ENCODE data around the gene UTP20. TPM values are rescaled to one million over a fixed set of nuclear protein-coding genes. Genes with fewer than 3 reads are reported as not detected.

Gene UTP20
- total RNA-seq, 4 donors from 2014 or later, result 9.7 to 17.6 (median 11.2) TPM

GRCh38 chr12:101298426-101298825 is 18.5 kb downstream of the UTP20 start:
- H3K27ac ChIP-seq, result no peak overlapping the region
- intact Hi-C loops (cut with DNase I), result no loop called here
- no peaks in the 10 kb centered on the region for H3K9me3 ChIP-seq
- TF ChIP-seq CTCF (IDR thresholded peaks at IDR 0.05), result no peak
- TF ChIP-seq POLR2A (IDR thresholded peaks at IDR 0.05), result no peak
- WGBS, 2 donors, result 89 to 94% methylated on average over 2 of the region's 2 CpGs
- H3K36me3 ChIP-seq, result peaks cover 26% of the 10 kb centered on the region in 2 donors
- H3K27me3 ChIP-seq, result no peaks in the 10 kb centered on the region
- H3K4me3 ChIP-seq (replicated peaks in 1 of 3), result no peak overlapping the region
- no peak for DNase-seq
- no peaks in the 10 kb centered on the region for H3K4me1 ChIP-seq

GRCh38 chr12:101299346-101299745 is 19.4 kb downstream of the UTP20 start:
- TF ChIP-seq POLR2A (IDR thresholded peaks at IDR 0.05) (no peak), CTCF (IDR thresholded peaks at IDR 0.05) (no peak)
- H3K9me3 ChIP-seq, result no peaks in the 10 kb centered on the region
- 93 to 95% methylated on average over 2 of the region's 2 CpGs for WGBS, 2 donors
- intact Hi-C loops (cut with DNase I), result no loop called here
- no peaks in the 10 kb centered on the region for H3K4me1 ChIP-seq
- H3K27ac ChIP-seq, result no peak overlapping the region
- H3K27me3 ChIP-seq, result no peaks in the 10 kb centered on the region
- DNase-seq, result no peak
- no peak overlapping the region for H3K4me3 ChIP-seq (replicated peaks in 1 of 3)
- H3K36me3 ChIP-seq, result peaks cover 26 to 31% of the 10 kb centered on the region in 2 donors

- DNase-seq, result no peak
- Histone ChIP-seq H3K36me3 (peaks cover 25 to 31% of the 10 kb centered on the region in 2 donors), H3K27ac (no peak overlapping the region), H3K9me3 (no peaks in the 10 kb centered on the region), H3K4me1 (no peaks in the 10 kb centered on the region), H3K27me3 (no peaks in the 10 kb centered on the region), H3K4me3 (replicated peaks in 1 of 3) (no peak overlapping the region)
- intact Hi-C loops (cut with DNase I), result loop anchor here (5.0 kb wide), 1 partner anchor 43 kb away; no protein-coding TSS in a partner anchor
- WGBS, 2 donors, result 85 to 94% methylated on average over 3 of the region's 3 CpGs
- no peak for TF ChIP-seq CTCF (IDR thresholded peaks at IDR 0.05)
- TF ChIP-seq POLR2A (IDR thresholded peaks at IDR 0.05), result no peak
Observed at GRCh38 chr12:101299931-101300330, 20.0 kb downstream of the UTP20 start.

- no peaks in the 10 kb centered on the region for H3K4me1 ChIP-seq
- TF ChIP-seq POLR2A (IDR thresholded peaks at IDR 0.05) (no peak), CTCF (IDR thresholded peaks at IDR 0.05) (no peak)
- H3K4me3 ChIP-seq (replicated peaks in 1 of 3), result no peak overlapping the region
- no peaks in the 10 kb centered on the region for H3K9me3 ChIP-seq
- H3K27me3 ChIP-seq, result no peaks in the 10 kb centered on the region
- H3K36me3 ChIP-seq, result peaks cover 18 to 21% of the 10 kb centered on the region in 2 donors
- no peak overlapping the region for H3K27ac ChIP-seq
- 95 to 96% methylated on average over 4 of the region's 4 CpGs for WGBS, 2 donors
- intact Hi-C loops (cut with DNase I), result loop anchor here (5.0 kb wide), 1 partner anchor 45 kb away; no protein-coding TSS in a partner anchor
- DNase-seq, result no peak
Observed at GRCh38 chr12:101302741-101303140, 22.8 kb downstream of the UTP20 start.

GRCh38 chr12:101305226-101305779 is 25.4 kb downstream of the UTP20 start:
- intact Hi-C loops (cut with DNase I), result no loop called here
- TF ChIP-seq POLR2A (IDR thresholded peaks at IDR 0.05) (no peak), CTCF (IDR thresholded peaks at IDR 0.05) (no peak)
- WGBS, 2 donors, result 92 to 95% methylated on average over 2 of the region's 2 CpGs
- DNase-seq, result no peak
- no peaks in the 10 kb centered on the region for H3K4me1 ChIP-seq
- no peak overlapping the region for H3K4me3 ChIP-seq (replicated peaks in 1 of 3)
- H3K9me3 ChIP-seq, result no peaks in the 10 kb centered on the region
- no peak overlapping the region for H3K27ac ChIP-seq
- peaks cover 11 to 24% of the 10 kb centered on the region in 2 donors for H3K36me3 ChIP-seq
- no peaks in the 10 kb centered on the region for H3K27me3 ChIP-seq

Data from thyroid gland (tissue), 4 donors.